Activated CD8-positive, alpha-beta memory T cell treated with anti-CD3 and anti-CD28 coated beads, Interleukin-2, amount 50 U/mL, for 1 hour (primary cell): Measurements from ENCODE around the gene PCF11.

Experiments
- DNase-seq: peaks from one replicate; pipeline ENCODE4 v3.0.0-alpha.2; 2020; ENCODE audit errors: extremely low read depth

Gene PCF11

GRCh38 chr11:83151274-83151977 is 5.5 kb upstream of the PCF11 start:
- DNase-seq = no peak

- no peak for DNase-seq
These were observed 4.7 kb upstream of the PCF11 start for GRCh38 chr11:83152264-83152663.

- DNase-seq = no peak
These were observed 3.2 kb upstream of the PCF11 start for GRCh38 chr11:83153764-83154163.

GRCh38 chr11:83156144-83156995 is 561 bp upstream of the PCF11 start:
- DNase-seq = peak; percentile 98

- no peak for DNase-seq
These were observed 844 bp downstream of the PCF11 start for GRCh38 chr11:83157594-83158356.

- DNase-seq = no peak
These were observed 1.4 kb downstream of the PCF11 start for GRCh38 chr11:83158357-83158786.

GRCh38 chr11:83158965-83159901 is 2.3 kb downstream of the PCF11 start:
- no peak for DNase-seq

GRCh38 chr11:83159902-83160865 is 3.3 kb downstream of the PCF11 start:
- DNase-seq = no peak

- DNase-seq = no peak
These were observed 4.8 kb downstream of the PCF11 start for GRCh38 chr11:83161610-83162199.

GRCh38 chr11:83162377-83162776 is 5.4 kb downstream of the PCF11 start:
- no peak for DNase-seq

- no peak for DNase-seq
These were observed 9.4 kb downstream of the PCF11 start for GRCh38 chr11:83166193-83166866.

- DNase-seq = no peak
These were observed 11.8 kb downstream of the PCF11 start for GRCh38 chr11:83168756-83169155.

- DNase-seq = no peak
These were observed 13.9 kb downstream of the PCF11 start for GRCh38 chr11:83170865-83171264.

- DNase-seq = no peak
These were observed 15.6 kb downstream of the PCF11 start for GRCh38 chr11:83172551-83172950.

GRCh38 chr11:83174008-83174407 is 17.1 kb downstream of the PCF11 start:
- no peak for DNase-seq

GRCh38 chr11:83175815-83176214 is 18.9 kb downstream of the PCF11 start:
- DNase-seq = no peak

- no peak for DNase-seq
These were observed 24.9 kb downstream of the PCF11 start for GRCh38 chr11:83181815-83182214.

- no peak for DNase-seq
These were observed 28.8 kb downstream of the PCF11 start for GRCh38 chr11:83185767-83186166.

GRCh38 chr11:83187465-83187864 is 30.5 kb downstream of the PCF11 start:
- no peak for DNase-seq
